Lower leg skin (tissue), 3 donors: Measurements from ENCODE around the gene EIF1AX.

Source experiments
- POLR2A ChIP-seq, 2 donors: fragments of 450-650 bp; IDR thresholded peaks; one replicate each; pipeline ENCODE4 v1.6.1; 2016 to 2017; ENCODE audit warnings: antibody characterized with exemption in 2 of 2, mild to moderate bottlenecking in 1 of 2, moderate library complexity in 1 of 2
- TF ChIP-seq, protein P1 (sequence below), 3 donors: fragments of 450-650 bp; IDR thresholded peaks; one replicate each; pipeline ENCODE4 v1.5.1; 2016; ENCODE audit warnings: antibody characterized with exemption in 3 of 3, mild to moderate bottlenecking in 3 of 3, moderate library complexity in 2 of 3

DNA sequence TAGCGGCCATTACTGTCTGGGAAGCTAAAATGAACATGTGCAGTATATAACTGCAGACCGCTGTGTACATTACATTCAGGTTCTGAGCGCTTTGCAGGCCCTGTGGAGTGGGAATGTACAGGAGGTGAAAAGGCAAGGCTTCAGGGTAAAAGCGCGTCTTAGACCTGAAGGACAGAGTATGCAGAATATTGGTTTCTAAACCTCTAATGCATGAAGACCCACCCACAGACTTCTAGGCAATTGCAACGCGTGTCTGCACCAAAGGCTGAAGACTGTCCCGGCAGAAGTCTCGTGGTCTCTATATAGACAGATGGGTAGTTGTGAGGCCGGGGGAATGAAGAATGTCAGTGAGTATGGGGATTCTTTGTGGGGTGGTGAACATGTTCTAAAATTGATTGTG lies 30.4 kb downstream of the EIF1AX start:
- TF ChIP-seq, protein P1, sequence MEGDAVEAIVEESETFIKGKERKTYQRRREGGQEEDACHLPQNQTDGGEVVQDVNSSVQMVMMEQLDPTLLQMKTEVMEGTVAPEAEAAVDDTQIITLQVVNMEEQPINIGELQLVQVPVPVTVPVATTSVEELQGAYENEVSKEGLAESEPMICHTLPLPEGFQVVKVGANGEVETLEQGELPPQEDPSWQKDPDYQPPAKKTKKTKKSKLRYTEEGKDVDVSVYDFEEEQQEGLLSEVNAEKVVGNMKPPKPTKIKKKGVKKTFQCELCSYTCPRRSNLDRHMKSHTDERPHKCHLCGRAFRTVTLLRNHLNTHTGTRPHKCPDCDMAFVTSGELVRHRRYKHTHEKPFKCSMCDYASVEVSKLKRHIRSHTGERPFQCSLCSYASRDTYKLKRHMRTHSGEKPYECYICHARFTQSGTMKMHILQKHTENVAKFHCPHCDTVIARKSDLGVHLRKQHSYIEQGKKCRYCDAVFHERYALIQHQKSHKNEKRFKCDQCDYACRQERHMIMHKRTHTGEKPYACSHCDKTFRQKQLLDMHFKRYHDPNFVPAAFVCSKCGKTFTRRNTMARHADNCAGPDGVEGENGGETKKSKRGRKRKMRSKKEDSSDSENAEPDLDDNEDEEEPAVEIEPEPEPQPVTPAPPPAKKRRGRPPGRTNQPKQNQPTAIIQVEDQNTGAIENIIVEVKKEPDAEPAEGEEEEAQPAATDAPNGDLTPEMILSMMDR (IDR thresholded peaks at IDR 0.05) = no peak
- no peak for TF ChIP-seq POLR2A (IDR thresholded peaks at IDR 0.05)
